KBM-7 (cell line): ENCODE data around the gene ANKRD29.
A peak's percentile ranks its signal among the peaks of the same experiment; 100 is the strongest.

Experiments
- DNase-seq: peaks from one replicate; pipeline ENCODE4 v3.0.0-alpha.2; 2015
- in situ Hi-C: fragments of 300-500 bp; cut with MboI; formaldehyde crosslinking; loops from 2 replicates; pipeline ENCODE4 v1.14.3; 2020; ENCODE audit warnings: low sequenced_read_pairs, low pct_unique_long_range_greater_than_20kb, mixed read lengths

Gene ANKRD29

GRCh38 chr18:23662309-23663263 lies at the start of gene ANKRD29:
Gene ANKRD29, minus strand, starts transcription at chr18:23662911. Its CDS starts 181 bp downstream, at chr18:23662730.
- peak; percentile 40 for DNase-seq
- in situ Hi-C loops, result no loop called here

GRCh38 chr18:23712445-23712844 lies 49.7 kb upstream of the ANKRD29 start:
- in situ Hi-C loops, result no loop called here
- peak; percentile 92 for DNase-seq

GRCh38 chr18:23711426-23711825 lies 48.7 kb upstream of the ANKRD29 start:
- in situ Hi-C loops, result no loop called here
- DNase-seq, result no peak

- in situ Hi-C loops, result no loop called here
- no peak for DNase-seq
Measured at GRCh38 chr18:23710946-23711345, 48.2 kb upstream of the ANKRD29 start.

- DNase-seq, result no peak
- in situ Hi-C loops, result no loop called here
Measured at GRCh38 chr18:23710068-23710527, 47.4 kb upstream of the ANKRD29 start.

- in situ Hi-C loops, result no loop called here
- DNase-seq, result no peak
Measured at GRCh38 chr18:23706971-23707640, 44.4 kb upstream of the ANKRD29 start.

GRCh38 chr18:23704806-23705205 lies 42.1 kb upstream of the ANKRD29 start:
- in situ Hi-C loops, result no loop called here

GRCh38 chr18:23703987-23704384 lies 41.3 kb upstream of the ANKRD29 start:
- DNase-seq, result no peak
- in situ Hi-C loops, result no loop called here

More at GRCh38 chr18:23704806-23705205, 42.1 kb upstream of the ANKRD29 start:
- no peak for DNase-seq

- peak; percentile 72 for DNase-seq
- in situ Hi-C loops, result no loop called here
Measured at GRCh38 chr18:23703057-23703986, 40.6 kb upstream of the ANKRD29 start.

GRCh38 chr18:23702606-23703005 lies 39.9 kb upstream of the ANKRD29 start:
- DNase-seq, result no peak
- in situ Hi-C loops, result no loop called here

- in situ Hi-C loops, result no loop called here
- DNase-seq, result no peak
Measured at GRCh38 chr18:23701544-23702064, 38.9 kb upstream of the ANKRD29 start.

GRCh38 chr18:23701017-23701416 lies 38.3 kb upstream of the ANKRD29 start:
- DNase-seq, result no peak
- in situ Hi-C loops, result no loop called here

- in situ Hi-C loops, result no loop called here
Measured at GRCh38 chr18:23694637-23695430, 32.1 kb upstream of the ANKRD29 start.

GRCh38 chr18:23693846-23694245 lies 31.1 kb upstream of the ANKRD29 start:
- DNase-seq, result no peak
- in situ Hi-C loops, result no loop called here

More at GRCh38 chr18:23694637-23695430, 32.1 kb upstream of the ANKRD29 start:
- no peak for DNase-seq

GRCh38 chr18:23690505-23691068 lies 27.9 kb upstream of the ANKRD29 start:
- in situ Hi-C loops, result no loop called here
- no peak for DNase-seq

GRCh38 chr18:23689616-23690504 lies 27.1 kb upstream of the ANKRD29 start:
- no peak for DNase-seq

More at GRCh38 chr18:23689616-23690504, 27.1 kb upstream of the ANKRD29 start:
- in situ Hi-C loops, result no loop called here
